ENCODE results near the gene DNAAF5. TPM values are rescaled to one million over a fixed set of nuclear protein-coding genes. Genes with fewer than 3 reads are reported as not detected.

The DNAAF5 gene
- total and polyA plus RNA-seq, 9 of the 15 experiments (the other 6 are each of a cell fraction or from before 2014, with no cell fraction given), result 3.1 to 69.7 (median 19.1) TPM

- no peak for TF ChIP-seq RERE (CRISPR knock-in tag; IDR thresholded peaks at IDR 0.05; ENCODE audit: borderline replicate concordance)
- no peak for TF ChIP-seq ZNF318 (IDR thresholded peaks at IDR 0.05; ENCODE audit: borderline replicate concordance in 1 of 2, low read depth in 1 of 2)
- no peak for TF ChIP-seq KLF10 (CRISPR knock-in tag; IDR thresholded peaks at IDR 0.05)
- peak; percentile 79 for TF ChIP-seq ZNF589 (CRISPR knock-in tag; IDR thresholded peaks at IDR 0.05; ENCODE audit: low read depth)
- no peak for TF ChIP-seq ZC3H4 (CRISPR knock-in tag; IDR thresholded peaks at IDR 0.05; ENCODE audit: borderline replicate concordance)
- no peak for TF ChIP-seq ZBTB8A (IDR thresholded peaks at IDR 0.05; ENCODE audit: partially characterized antibody)
- TF ChIP-seq ZNF316 (IDR thresholded peaks at IDR 0.05), result no peak
- no peak for TF ChIP-seq TSHZ1 (CRISPR knock-in tag; IDR thresholded peaks at IDR 0.05)
These were observed 1.1 kb upstream of the DNAAF5 start (continued) for GRCh38 chr7:725223-726005.

All from K562 (cell line).